SU-DHL-6 (cell line): ENCODE data around the gene GTF2I.

ENCODE experiments used
- H2AFZ ChIP-seq: fragments of 200-600 bp; sonication (generic); 2 replicates; pipeline ENCODE4 v1.6.1; 2014; ENCODE audit warnings: low read depth, mild to moderate bottlenecking, moderate library complexity, mixed read lengths, antibody characterized with exemption, low read length; ENCODE audit not compliant: severe bottlenecking
- H3F3A ChIP-seq: fragments of 200-600 bp; shearing (Covaris generic); 2 replicates; pipeline ENCODE4 v1.6.0; 2016; ENCODE audit warnings: antibody characterized with exemption, mild to moderate bottlenecking; ENCODE audit not compliant: insufficient read depth
- H3K27ac ChIP-seq: fragments of 200-600 bp; sonication (generic); 2 replicates; pipeline ENCODE4 v1.5.1; 2016; ENCODE audit warnings: low read depth, mild to moderate bottlenecking, low read length, moderate library complexity, mixed read lengths
- H3K27me3 ChIP-seq: fragments of 200-600 bp; sonication (generic), shearing (Covaris generic); 2 replicates; pipeline ENCODE4 v1.6.0; 2014; ENCODE audit warnings: mild to moderate bottlenecking, low read length
- H3K36me3 ChIP-seq: fragments of 200-600 bp; sonication (generic); 2 replicates; pipeline ENCODE4 v1.6.1; 2014; ENCODE audit warnings: mild to moderate bottlenecking, low read length, mixed read lengths
- H3K4me2 ChIP-seq: fragments of 300-600, 200-600 bp; shearing (Covaris generic), sonication (generic); 2 replicates; pipeline ENCODE4 v1.6.0; 2014; ENCODE audit warnings: low read length, low read depth, mild to moderate bottlenecking; ENCODE audit not compliant: poor library complexity, severe bottlenecking
- H3K4me3 ChIP-seq: fragments of 200-600 bp; sonication (generic); 2 replicates; pipeline ENCODE4 v1.5.1; 2014; ENCODE audit warnings: antibody characterized with exemption, low read length, mild to moderate bottlenecking, mixed read lengths; ENCODE audit not compliant: insufficient read depth, poor library complexity, severe bottlenecking
- H3K79me2 ChIP-seq: fragments of 200-600 bp; sonication (generic); 2 replicates; pipeline ENCODE4 v1.6.1; 2014; ENCODE audit warnings: mild to moderate bottlenecking, low read length, moderate library complexity; ENCODE audit not compliant: insufficient read depth
- H3K9ac ChIP-seq: fragments of 200-600 bp; sonication (generic); 2 replicates; pipeline ENCODE4 v1.7.0; 2014; ENCODE audit warnings: mild to moderate bottlenecking, low read length
- H3K9me2 ChIP-seq: fragments of 200-600 bp; sonication (generic); replicated peaks from 2 replicates; pipeline ENCODE4 v1.6.1; 2014; ENCODE audit warnings: low read length; ENCODE audit not compliant: insufficient read depth
- H3K9me3 ChIP-seq: fragments of 200-600 bp; sonication (generic); 2 replicates; pipeline ENCODE4 v1.6.1; 2014; ENCODE audit warnings: low read length, mixed read lengths; ENCODE audit not compliant: insufficient read depth
- H4K20me1 ChIP-seq: fragments of 200-600 bp; sonication (generic); 2 replicates; pipeline ENCODE4 v1.6.1; 2014; ENCODE audit warnings: low read depth, mild to moderate bottlenecking, antibody characterized with exemption, low read length, moderate library complexity, mixed read lengths
- CTCF ChIP-seq: fragments of 200-600 bp; sonication (generic); IDR thresholded peaks from one replicate; pipeline ENCODE4 v1.5.1; 2017; ENCODE audit warnings: antibody characterized with exemption, mild to moderate bottlenecking, low read length, moderate library complexity; ENCODE audit not compliant: insufficient read depth, poor library complexity, severe bottlenecking
- EZH2phosphoT487 ChIP-seq: fragments of 200-600 bp; sonication (generic), shearing (Covaris generic); conservative IDR thresholded peaks from 2 replicates; pipeline ENCODE4 v1.6.1; 2018; ENCODE audit warnings: mild to moderate bottlenecking, antibody characterized with exemption, low read length, moderate library complexity, mixed read lengths

The GTF2I gene

GRCh38 chr7:74717889-74718288 lies 60.4 kb downstream of the GTF2I start:
- Histone ChIP-seq H3K4me2 (no peak overlapping the region), H2AFZ (no peak overlapping the region), H3K9me3 (no peaks in the 10 kb centered on the region), H3K4me3 (no peak overlapping the region), H3K79me2 (no peaks in the 10 kb centered on the region), H3F3A (peaks cover 61% of the 10 kb centered on the region), H3K27ac (no peak overlapping the region), H3K27me3 (no peaks in the 10 kb centered on the region), H4K20me1 (peaks cover 9% of the 10 kb centered on the region; the same call in 1 of the 2 replicates), H3K9ac (no peak overlapping the region), H3K9me2 (no peaks in the 10 kb centered on the region), H3K36me3 (peaks cover 78% of the 10 kb centered on the region)
- no peak for TF ChIP-seq CTCF
- TF ChIP-seq EZH2phosphoT487: no peak

- peaks cover 60% of the 10 kb centered on the region for H3F3A ChIP-seq
- no peak for TF ChIP-seq CTCF
- no peak for TF ChIP-seq EZH2phosphoT487
- H3K9me2 ChIP-seq: no peaks in the 10 kb centered on the region
- H3K36me3 ChIP-seq: peaks cover 74% of the 10 kb centered on the region
- H3K9me3 ChIP-seq: no peaks in the 10 kb centered on the region
- no peak overlapping the region for H3K4me2 ChIP-seq
- H3K9ac ChIP-seq: no peak overlapping the region
- H3K27ac ChIP-seq: no peak overlapping the region
- H4K20me1 ChIP-seq: peaks cover 9% of the 10 kb centered on the region; the same call in 1 of the 2 replicates
- H3K27me3 ChIP-seq: no peaks in the 10 kb centered on the region
- H2AFZ ChIP-seq: no peak overlapping the region
- no peaks in the 10 kb centered on the region for H3K79me2 ChIP-seq
- H3K4me3 ChIP-seq: no peak overlapping the region
Measured at GRCh38 chr7:74718336-74718735, 60.8 kb downstream of the GTF2I start.

- Histone ChIP-seq H3K36me3 (peaks cover 57% of the 10 kb centered on the region), H4K20me1 (no peaks in the 10 kb centered on the region), H3K9ac (no peak overlapping the region), H3K27ac (no peak overlapping the region), H2AFZ (no peak overlapping the region), H3K4me2 (no peak overlapping the region), H3K79me2 (0 out of 2 replicates have a peak, but pooled peaks cover 4% of the 10 kb centered on the region), H3F3A (peaks cover 45% of the 10 kb centered on the region), H3K9me3 (no peaks in the 10 kb centered on the region), H3K4me3 (no peak overlapping the region), H3K9me2 (no peaks in the 10 kb centered on the region), H3K27me3 (no peaks in the 10 kb centered on the region)
- TF ChIP-seq EZH2phosphoT487 (no peak), CTCF (no peak)
Measured at GRCh38 chr7:74722153-74722552, 64.6 kb downstream of the GTF2I start.
